ENCODE data around the gene DCAF11.

Gene DCAF11

DNA sequence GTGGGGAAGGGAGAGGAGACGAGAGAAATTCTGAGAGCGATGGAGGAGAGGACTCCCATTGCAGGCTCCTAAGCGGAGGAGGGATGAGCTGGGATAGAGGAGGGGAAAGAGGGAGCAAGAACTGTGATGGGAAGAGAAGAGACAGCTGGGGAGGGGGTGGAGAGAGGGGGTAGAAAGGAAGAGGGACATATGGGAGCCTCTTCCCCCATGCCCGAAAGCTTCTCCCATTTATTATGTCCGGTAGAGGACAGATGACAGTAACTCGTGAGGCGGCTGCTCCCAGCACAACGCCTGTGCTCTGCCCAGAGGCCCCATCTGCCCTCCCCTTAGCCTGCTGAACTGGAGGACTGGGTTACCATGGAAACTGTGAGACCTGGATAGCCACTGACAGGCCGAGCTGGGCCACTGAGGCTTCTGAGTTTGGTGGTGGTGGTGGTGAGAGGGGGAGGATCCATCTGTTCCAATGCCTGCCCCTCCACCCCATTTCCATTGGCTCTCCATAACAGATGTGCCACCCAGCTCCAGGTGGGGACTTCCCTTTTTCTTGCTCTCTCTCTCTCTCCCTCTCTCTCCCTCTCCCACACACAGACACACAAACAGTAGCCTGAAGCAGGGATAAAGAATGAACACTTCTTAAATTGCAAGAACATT, 35.0 kb upstream of the DCAF11 start:
- DNase-seq = no peak

DNA sequence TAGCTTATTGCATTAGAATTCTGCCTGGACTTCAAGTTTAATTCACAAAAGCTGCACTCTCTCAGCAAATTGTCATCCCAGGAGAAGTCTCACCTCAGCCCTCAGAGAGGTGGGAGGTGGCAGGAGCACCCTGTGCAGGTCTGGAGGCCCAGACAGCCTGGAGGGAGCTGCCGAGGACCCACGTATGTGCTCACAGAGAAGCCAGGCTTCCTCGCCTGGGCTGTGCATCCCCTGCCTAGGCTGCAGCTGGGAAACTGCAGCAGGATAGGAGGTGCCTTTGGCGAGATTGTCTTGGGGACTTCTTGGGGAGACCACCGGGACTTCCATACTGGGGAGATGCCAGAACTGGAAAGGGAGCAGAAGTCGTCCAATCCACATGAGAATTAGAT, 34.4 kb upstream of the DCAF11 start:
- DNase-seq = no peak

DNA sequence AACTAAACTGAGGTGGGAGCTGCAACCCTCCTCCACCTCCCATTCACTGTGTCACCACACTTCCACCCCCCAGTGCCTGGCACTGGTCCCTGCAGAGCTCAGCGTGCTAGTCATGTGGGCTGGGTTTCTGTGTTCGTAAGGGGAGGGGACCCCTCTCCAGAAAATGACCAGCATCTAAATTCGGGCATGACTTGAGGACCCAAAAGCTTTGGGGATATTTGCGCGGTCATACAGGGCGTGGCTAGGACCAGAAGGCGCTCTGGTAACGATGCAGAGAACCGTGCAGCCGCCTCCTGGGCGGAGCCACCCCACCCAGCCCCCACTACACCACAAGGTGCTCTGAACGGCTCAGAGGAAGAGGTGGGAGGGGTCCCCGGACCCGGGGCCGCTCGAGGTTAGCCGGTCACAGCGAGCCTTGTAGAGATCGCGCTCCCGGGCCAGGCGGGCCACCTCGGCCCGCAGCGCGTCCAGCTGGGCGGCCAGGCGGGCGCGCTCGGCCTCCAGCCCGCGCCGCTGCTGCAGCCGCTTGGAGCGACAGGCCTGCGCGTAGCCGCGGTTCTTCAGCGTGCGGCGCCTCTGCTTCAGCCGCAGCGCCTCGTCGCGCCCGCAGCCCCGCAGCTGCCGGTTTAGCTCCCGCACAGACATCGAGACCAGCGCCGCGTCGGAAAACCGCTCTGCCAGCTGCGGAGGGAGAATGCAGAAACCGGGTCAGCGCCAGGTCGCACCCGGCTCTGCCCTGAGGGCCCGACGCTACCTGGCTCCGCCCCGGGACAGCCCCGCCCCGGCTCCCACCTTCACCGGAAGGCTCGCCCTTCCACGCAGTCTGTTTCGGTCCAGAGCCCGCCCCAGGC, 33.5 kb upstream of the DCAF11 start:
- DNase-seq = peak; percentile 64

DNA sequence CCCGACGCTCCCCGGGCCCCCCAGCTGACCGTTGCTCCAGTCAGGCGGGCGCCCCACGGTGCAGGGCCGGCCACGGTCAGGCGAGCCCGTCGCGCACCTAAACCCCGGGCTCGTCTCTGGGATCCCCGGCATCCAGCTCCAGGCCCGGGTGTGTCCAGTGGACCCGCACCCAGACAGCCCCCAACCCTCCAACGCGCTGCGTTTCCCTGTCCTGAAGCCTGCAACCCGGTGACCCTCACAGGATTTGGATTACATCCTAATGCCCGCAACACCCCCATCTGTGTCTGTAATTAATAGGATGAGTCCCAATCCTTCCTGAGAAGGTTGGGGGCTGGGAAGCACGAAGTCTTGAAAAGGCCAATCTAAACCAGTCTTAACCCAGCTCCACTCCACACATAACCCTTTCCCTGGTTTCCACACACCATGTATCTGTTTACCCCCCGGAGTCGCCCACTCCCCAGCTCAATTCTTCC, 32.8 kb upstream of the DCAF11 start:
- DNase-seq = no peak

- no peak for DNase-seq
Observed at GRCh38 chr14:24082411-24083080, 32.0 kb upstream of the DCAF11 start.

DNA sequence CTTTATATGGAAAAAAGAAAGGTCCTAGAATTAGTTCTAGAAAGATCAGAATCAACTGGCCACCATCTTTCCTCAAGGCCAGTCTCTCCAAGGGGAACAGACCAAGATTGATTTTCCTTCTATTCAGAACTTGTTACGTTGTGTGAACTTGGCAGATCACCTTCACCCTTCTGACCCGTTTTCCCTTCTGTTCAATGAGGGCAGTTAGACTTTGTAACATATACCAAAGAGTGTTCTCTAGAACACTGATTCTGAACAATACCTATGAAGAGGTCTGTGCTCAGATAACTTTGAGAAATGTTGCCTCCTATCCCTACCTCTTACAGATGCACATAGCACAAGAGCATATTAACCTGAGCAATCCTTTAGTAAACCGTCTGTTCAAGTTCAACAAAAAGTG, 31.1 kb upstream of the DCAF11 start:
- DNase-seq = no peak

- DNase-seq = no peak
Observed at GRCh38 chr14:24084440-24084839, 30.1 kb upstream of the DCAF11 start.

GRCh38 chr14:24085215-24085614, 29.4 kb upstream of the DCAF11 start:
- DNase-seq = no peak

- DNase-seq = no peak
Observed at GRCh38 chr14:24086193-24086955, 28.2 kb upstream of the DCAF11 start.

GRCh38 chr14:24087004-24087403, 27.6 kb upstream of the DCAF11 start:
- no peak for DNase-seq

DNA sequence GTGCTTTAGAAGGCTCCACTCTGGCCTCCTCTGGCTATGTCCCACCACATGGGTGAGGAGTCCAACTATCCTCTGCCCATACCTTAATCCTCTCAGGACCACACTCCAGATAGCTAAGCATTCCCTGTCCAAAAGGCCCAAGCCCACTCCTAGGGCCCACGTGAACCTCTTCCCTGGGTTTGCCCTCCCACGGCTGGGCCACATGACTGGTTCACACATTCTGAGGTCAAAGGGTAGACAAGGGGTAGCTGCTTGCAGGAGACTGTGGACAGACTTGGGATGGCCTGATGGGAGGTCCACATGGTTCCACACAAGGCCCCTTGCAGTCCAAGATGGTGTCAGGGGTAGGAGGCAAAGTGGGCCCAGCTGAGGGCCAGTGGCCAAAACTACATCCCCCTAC, 26.5 kb upstream of the DCAF11 start:
- no peak for DNase-seq

GRCh38 chr14:24089890-24090289, 24.7 kb upstream of the DCAF11 start:
- DNase-seq = no peak

DNA sequence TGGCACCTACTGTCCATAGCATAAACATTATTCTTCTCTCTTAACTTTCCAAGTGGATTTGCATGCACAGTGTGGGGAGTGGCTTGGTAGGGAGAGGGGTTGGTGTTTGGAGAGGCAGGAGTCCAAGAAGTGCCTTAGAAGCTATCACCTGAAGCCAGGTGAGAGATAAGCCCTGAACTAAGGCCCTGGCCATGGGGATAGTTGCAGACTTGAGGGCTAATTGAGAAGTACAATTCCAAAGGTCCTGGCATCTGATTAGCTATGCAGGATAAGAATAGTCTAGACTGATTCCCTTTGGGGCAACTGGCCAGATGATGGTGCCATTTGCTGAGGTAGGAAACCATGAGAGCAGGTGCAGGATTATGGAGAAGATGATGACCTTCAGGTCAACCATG, 22.5 kb upstream of the DCAF11 start:
- no peak for DNase-seq

DNA sequence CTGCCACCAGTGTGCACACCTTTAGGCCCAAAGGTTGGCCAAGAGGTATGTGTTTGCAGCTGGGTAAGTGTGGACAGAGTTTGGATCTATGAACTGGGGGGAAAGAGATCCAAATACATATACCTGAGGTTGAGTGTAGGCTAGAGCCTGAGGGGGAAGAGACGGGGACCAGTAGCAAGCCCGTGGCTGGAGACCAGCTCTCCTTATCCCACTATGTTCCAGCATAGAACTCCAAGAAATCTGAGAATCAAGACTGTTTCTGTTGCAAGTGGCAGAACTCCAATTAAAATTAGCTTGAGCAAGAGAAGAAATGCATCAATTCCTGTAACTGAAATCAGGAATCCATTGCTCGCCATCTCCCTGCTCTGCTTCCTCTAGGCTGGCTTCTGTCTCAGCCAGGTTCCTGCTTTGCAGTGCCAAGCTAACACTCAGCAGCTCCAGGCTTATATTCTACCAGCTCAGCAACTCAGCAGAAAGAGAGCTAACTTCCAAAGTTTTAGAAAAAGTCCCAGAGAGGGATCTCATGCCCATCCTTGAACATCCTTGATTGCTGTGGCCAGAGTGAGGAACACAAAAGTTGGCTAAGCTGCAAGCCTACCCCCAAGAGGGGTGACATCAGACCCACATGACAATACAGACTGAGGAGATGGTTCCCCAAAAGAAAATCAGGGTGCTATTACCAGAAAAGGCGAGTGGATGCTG, 21.9 kb upstream of the DCAF11 start:
- DNase-seq = no peak

DNA sequence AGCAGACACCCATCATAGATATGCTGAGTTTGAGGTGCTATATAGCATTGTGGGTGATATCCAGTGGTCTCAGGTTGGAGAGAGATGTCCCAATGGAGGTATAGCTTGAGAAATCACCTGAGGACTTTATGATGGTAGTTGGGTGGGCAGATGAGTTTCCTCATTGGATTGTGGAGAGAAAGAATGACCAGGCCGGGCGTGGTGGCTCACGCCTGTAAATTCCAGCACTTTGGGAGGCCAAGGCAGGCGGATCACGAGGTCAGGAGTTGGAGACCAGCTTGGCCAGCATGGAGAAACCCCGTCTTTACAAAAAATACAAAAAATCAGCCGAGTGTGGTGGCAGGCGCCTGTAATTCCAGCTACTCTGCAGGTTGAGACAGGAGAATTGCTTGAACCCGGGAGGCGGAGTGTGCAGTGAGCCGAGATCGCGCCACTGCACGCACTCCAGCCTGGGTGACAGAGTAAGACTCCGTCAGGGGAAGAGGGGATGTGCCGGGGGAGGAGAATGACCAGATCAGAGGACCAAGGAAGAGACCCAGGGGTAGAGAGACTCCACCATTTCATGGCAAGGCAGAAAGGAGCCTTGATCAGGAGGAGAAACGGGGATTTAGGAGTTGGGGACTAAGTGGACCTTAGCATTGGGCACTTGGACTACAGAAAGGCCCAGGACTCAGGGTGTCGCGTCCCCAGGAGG, 21.2 kb upstream of the DCAF11 start:
- DNase-seq = no peak

DNA sequence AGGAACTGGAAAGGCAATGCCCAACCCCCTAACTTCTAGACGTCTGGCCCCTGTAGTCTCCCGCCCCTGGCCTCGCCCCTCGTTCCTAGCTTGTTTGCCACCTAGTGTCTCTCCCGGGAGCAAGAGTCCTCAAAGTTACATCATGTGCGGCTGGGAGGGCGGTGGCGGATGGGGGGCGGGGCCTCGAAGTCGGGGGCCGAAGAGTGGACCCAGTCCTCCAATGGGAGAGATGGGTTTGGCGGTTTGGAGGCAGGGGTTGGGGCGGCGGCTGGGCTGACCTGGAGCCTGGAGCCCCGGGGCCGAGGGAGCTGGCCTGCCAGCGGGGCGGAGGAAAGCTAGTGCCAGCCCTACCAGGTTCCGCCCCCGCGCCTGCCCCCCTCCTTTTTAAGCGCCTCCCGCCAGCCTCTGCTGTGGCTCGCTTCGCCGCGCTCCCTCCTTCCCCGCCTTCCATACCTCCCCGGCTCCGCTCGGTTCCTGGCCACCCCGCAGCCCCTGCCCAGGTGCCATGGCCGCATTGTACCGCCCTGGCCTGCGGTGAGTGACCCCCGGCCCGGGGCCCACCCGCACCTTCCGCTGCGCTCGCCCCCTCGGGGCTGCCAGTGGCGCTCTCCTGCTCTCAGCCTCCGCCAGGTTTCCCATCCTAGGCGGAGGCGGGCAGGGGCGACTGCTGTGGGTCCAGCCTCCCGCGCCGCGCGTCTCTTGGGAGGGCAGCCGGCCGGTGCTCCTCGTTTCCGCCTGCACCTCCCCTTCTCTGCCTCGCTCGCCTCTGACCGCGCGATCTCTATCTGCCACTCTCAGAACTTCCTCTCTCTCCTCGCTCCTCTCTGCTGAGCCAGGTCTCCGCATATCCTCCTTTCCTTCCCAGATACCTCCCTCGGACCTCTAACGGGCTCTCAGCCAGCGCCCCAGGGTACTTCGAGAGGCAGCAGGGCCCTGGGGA, 20.4 kb upstream of the DCAF11 start, which contains the start of gene PCK2:
PCK2 (plus strand) TSS at position 411 of the 940 bp plus-strand sequence; CDS start at position 506, 95 bp downstream.
- peak; percentile 69 for DNase-seq

GRCh38 chr14:24094841-24095270, 19.7 kb upstream of the DCAF11 start:
- no peak for DNase-seq

DNA sequence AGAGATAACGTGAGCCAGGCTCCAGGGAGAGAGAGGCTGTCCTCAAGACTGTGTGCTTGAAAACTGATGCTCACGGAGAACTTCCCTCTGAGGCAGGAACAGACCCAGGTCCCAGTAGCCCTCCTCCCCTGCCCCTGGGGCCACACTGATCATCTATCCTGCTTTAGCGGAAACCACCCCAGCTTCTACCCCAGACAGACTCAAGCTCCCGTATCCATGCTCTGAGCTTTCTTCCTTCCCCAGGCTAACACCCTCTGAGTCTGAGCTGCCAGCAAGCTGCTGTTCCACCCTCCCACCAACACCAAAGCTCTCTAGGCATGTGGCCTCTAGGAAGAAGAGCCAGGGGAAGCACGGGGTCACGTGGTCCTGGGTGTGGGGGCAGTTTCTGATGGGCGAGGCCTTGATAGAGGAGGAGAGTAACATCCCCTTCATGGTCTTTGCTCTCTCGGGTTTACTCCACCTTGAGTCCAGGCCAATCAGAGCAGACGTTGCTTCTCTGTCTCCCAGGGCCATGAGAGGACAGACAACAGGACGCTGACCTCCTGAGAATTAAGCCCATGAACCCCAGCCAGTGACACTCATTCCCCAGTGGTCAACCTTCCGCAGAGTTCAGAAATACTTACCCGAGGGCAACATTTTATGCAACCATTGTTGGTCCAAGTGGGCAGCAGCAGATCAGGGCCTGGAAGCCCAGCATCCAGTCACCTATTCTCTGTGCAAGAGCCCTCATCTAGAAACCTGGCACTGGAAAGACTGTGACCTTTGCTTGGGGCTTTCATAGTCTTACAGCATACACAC, 19.1 kb upstream of the DCAF11 start:
- no peak for DNase-seq

GRCh38 chr14:24096545-24097181, 17.9 kb upstream of the DCAF11 start:
- DNase-seq = no peak
